T-helper 17 cell (primary cell): ENCODE measurements around the gene PLCB1. TPM values are rescaled to one million over a fixed set of nuclear protein-coding genes. Genes with fewer than 3 reads are reported as not detected.

ENCODE experiments used
- ATAC-seq: fragments of 150-1000 bp; cut with Tn5 transposase; 2 replicates; pipeline ENCODE4 v1.10.0; 2021; ENCODE audit warnings: mild to moderate bottlenecking, moderate library complexity
- DNase-seq, 3 donors: peaks; one replicate each; pipeline versions ENCODE4 v3.0.0 to v3.0.0-alpha.2; 2020 to 2021
- H3K9me3 ChIP-seq: one replicate; pipeline ENCODE4 v1.7.0; 2013; ENCODE audit warnings: low read length, mild to moderate bottlenecking; ENCODE audit not compliant: control insufficient read depth, poor library complexity, severe bottlenecking
- H3K27ac Mint-ChIP-seq: one replicate; pipeline ENCODE4 v1.8.0; 2022; ENCODE audit warnings: mild to moderate bottlenecking, moderate library complexity, mixed read lengths
- H3K27me3 Mint-ChIP-seq: one replicate; pipeline ENCODE4 v1.8.0; 2022; ENCODE audit warnings: mixed read lengths
- H3K36me3 Mint-ChIP-seq: one replicate; pipeline ENCODE4 v1.8.0; 2022; ENCODE audit warnings: low read depth, mixed read lengths
- H3K4me1 Mint-ChIP-seq: one replicate; pipeline ENCODE4 v1.8.0; 2022; ENCODE audit warnings: mild to moderate bottlenecking, mixed read lengths
- H3K4me3 Mint-ChIP-seq: one replicate; pipeline ENCODE4 v1.8.0; 2022; ENCODE audit warnings: mild to moderate bottlenecking, moderate library complexity, mixed read lengths
- total RNA-seq, 4 donors: library from RNA in 2 of 4; stranded (reverse) in 2 of 4; gene quantifications; one replicate each; pipeline ENCODE4 v1.2.3 and lab custom pipeline; 2022 to 2026

The PLCB1 gene
- total RNA-seq, 2 donors from 2014 or later = 19.1 to 23.1 TPM

GRCh38 chr20:8648466-8648865 lies 516.4 kb downstream of the PLCB1 start:
- DNase-seq (no peak), ATAC-seq (no peak)
- Mint-ChIP-seq H3K36me3 (peaks cover 4% of the 10 kb centered on the region), H3K4me3 (no peak overlapping the region), H3K4me1 (peaks cover 6% of the 10 kb centered on the region), H3K27me3 (no peaks in the 10 kb centered on the region), H3K27ac (peak overlapping the region; percentile 11)
- no peaks in the 10 kb centered on the region for H3K9me3 ChIP-seq

GRCh38 chr20:8652396-8652795 lies 520.3 kb downstream of the PLCB1 start:
- Mint-ChIP-seq H3K4me3 (no peak overlapping the region), H3K36me3 (no peaks in the 10 kb centered on the region)

GRCh38 chr20:8654486-8654885 lies 522.4 kb downstream of the PLCB1 start:
- Mint-ChIP-seq H3K27ac (no peak overlapping the region), H3K36me3 (no peaks in the 10 kb centered on the region), H3K27me3 (no peaks in the 10 kb centered on the region), H3K4me3 (no peak overlapping the region), H3K4me1 (peaks cover under 1% of the 10 kb centered on the region)
- DNase-seq (no peak), ATAC-seq (no peak)
- H3K9me3 ChIP-seq = no peaks in the 10 kb centered on the region

More at GRCh38 chr20:8652396-8652795, 520.3 kb downstream of the PLCB1 start:
- H3K27me3 Mint-ChIP-seq = no peaks in the 10 kb centered on the region
- peaks cover 3% of the 10 kb centered on the region for H3K4me1 Mint-ChIP-seq
- H3K27ac Mint-ChIP-seq = no peak overlapping the region
- H3K9me3 ChIP-seq = no peaks in the 10 kb centered on the region
- ATAC-seq = no peak
- DNase-seq = no peak

- no peak for ATAC-seq
- no peak for DNase-seq
- H3K9me3 ChIP-seq = no peaks in the 10 kb centered on the region
- no peaks in the 10 kb centered on the region for H3K4me1 Mint-ChIP-seq
- H3K27ac Mint-ChIP-seq = no peak overlapping the region
- H3K4me3 Mint-ChIP-seq = no peak overlapping the region
- H3K27me3 Mint-ChIP-seq = no peaks in the 10 kb centered on the region
- peaks cover 2% of the 10 kb centered on the region for H3K36me3 Mint-ChIP-seq
Observed at GRCh38 chr20:8656335-8656734, 524.3 kb downstream of the PLCB1 start.

GRCh38 chr20:8657664-8658063 lies 525.6 kb downstream of the PLCB1 start:
- DNase-seq (no peak), ATAC-seq (no peak)
- no peak overlapping the region for H3K4me3 Mint-ChIP-seq
- H3K27me3 Mint-ChIP-seq = no peaks in the 10 kb centered on the region
- H3K36me3 Mint-ChIP-seq = peaks cover 2% of the 10 kb centered on the region
- no peaks in the 10 kb centered on the region for H3K4me1 Mint-ChIP-seq
- H3K27ac Mint-ChIP-seq = no peak overlapping the region
- H3K9me3 ChIP-seq = no peaks in the 10 kb centered on the region

GRCh38 chr20:8658103-8658502 lies 526.0 kb downstream of the PLCB1 start:
- H3K27ac Mint-ChIP-seq = no peak overlapping the region
- no peak overlapping the region for H3K4me3 Mint-ChIP-seq
- ATAC-seq (no peak), DNase-seq (no peak)
- no peaks in the 10 kb centered on the region for H3K9me3 ChIP-seq
- no peaks in the 10 kb centered on the region for H3K27me3 Mint-ChIP-seq
- peaks cover 2% of the 10 kb centered on the region for H3K36me3 Mint-ChIP-seq
- no peaks in the 10 kb centered on the region for H3K4me1 Mint-ChIP-seq

- no peak for ATAC-seq
- Mint-ChIP-seq H3K36me3 (peaks cover 2% of the 10 kb centered on the region), H3K4me1 (no peaks in the 10 kb centered on the region), H3K4me3 (no peak overlapping the region), H3K27me3 (no peaks in the 10 kb centered on the region), H3K27ac (no peak overlapping the region)
- no peaks in the 10 kb centered on the region for H3K9me3 ChIP-seq
- DNase-seq = no peak
Observed at GRCh38 chr20:8661229-8661952, 529.3 kb downstream of the PLCB1 start.

- no peak for ATAC-seq
- H3K36me3 Mint-ChIP-seq = peaks cover 2% of the 10 kb centered on the region
- H3K27me3 Mint-ChIP-seq = no peaks in the 10 kb centered on the region
- H3K9me3 ChIP-seq = no peaks in the 10 kb centered on the region
- H3K27ac Mint-ChIP-seq = no peak overlapping the region
- H3K4me1 Mint-ChIP-seq = peaks cover 2% of the 10 kb centered on the region
- no peak overlapping the region for H3K4me3 Mint-ChIP-seq
- no peak for DNase-seq
Observed at GRCh38 chr20:8662433-8662954, 530.4 kb downstream of the PLCB1 start.

- Mint-ChIP-seq H3K4me1 (peaks cover 7% of the 10 kb centered on the region), H3K36me3 (peaks cover 2% of the 10 kb centered on the region), H3K27ac (no peak overlapping the region), H3K4me3 (no peak overlapping the region), H3K27me3 (no peaks in the 10 kb centered on the region)
- ATAC-seq (no peak), DNase-seq (no peak)
- H3K9me3 ChIP-seq = no peaks in the 10 kb centered on the region
Observed at GRCh38 chr20:8663424-8663823, 531.4 kb downstream of the PLCB1 start.

GRCh38 chr20:8664778-8665177 lies 532.7 kb downstream of the PLCB1 start:
- no peaks in the 10 kb centered on the region for H3K9me3 ChIP-seq
- ATAC-seq (no peak), DNase-seq (no peak)
- no peak overlapping the region for H3K27ac Mint-ChIP-seq
- H3K27me3 Mint-ChIP-seq = no peaks in the 10 kb centered on the region
- peaks cover 2% of the 10 kb centered on the region for H3K36me3 Mint-ChIP-seq
- H3K4me1 Mint-ChIP-seq = peaks cover 10% of the 10 kb centered on the region
- no peak overlapping the region for H3K4me3 Mint-ChIP-seq

GRCh38 chr20:8667306-8667705 lies 535.2 kb downstream of the PLCB1 start:
- no peaks in the 10 kb centered on the region for H3K9me3 ChIP-seq
- no peaks in the 10 kb centered on the region for H3K36me3 Mint-ChIP-seq
- no peaks in the 10 kb centered on the region for H3K27me3 Mint-ChIP-seq
- peaks cover 13% of the 10 kb centered on the region for H3K4me1 Mint-ChIP-seq
- peak overlapping the region; percentile 32 for H3K27ac Mint-ChIP-seq
- ATAC-seq (no peak), DNase-seq (no peak)
- no peak overlapping the region for H3K4me3 Mint-ChIP-seq

- H3K4me1 Mint-ChIP-seq = peaks cover 13% of the 10 kb centered on the region
- H3K27ac Mint-ChIP-seq = no peak overlapping the region
- no peaks in the 10 kb centered on the region for H3K36me3 Mint-ChIP-seq
- no peaks in the 10 kb centered on the region for H3K9me3 ChIP-seq
- H3K27me3 Mint-ChIP-seq = no peaks in the 10 kb centered on the region
- H3K4me3 Mint-ChIP-seq = peak overlapping the region; percentile 34
- no peak for ATAC-seq
- no peak for DNase-seq
Observed at GRCh38 chr20:8670207-8670892, 538.3 kb downstream of the PLCB1 start.

- ATAC-seq (no peak), DNase-seq (no peak)
- Mint-ChIP-seq H3K27ac (no peak overlapping the region), H3K27me3 (no peaks in the 10 kb centered on the region), H3K36me3 (no peaks in the 10 kb centered on the region), H3K4me3 (no peak overlapping the region), H3K4me1 (peaks cover 13% of the 10 kb centered on the region)
- H3K9me3 ChIP-seq = no peaks in the 10 kb centered on the region
Observed at GRCh38 chr20:8670893-8671215, 538.8 kb downstream of the PLCB1 start.
